ENCODE results near the gene FGF12. TPM values are rescaled to one million over a fixed set of nuclear protein-coding genes. Genes with fewer than 3 reads are reported as not detected.
A peak's percentile ranks its signal among the peaks of the same experiment; 100 is the strongest.

FGF12 gene
- total RNA-seq, 2 experiments from 2014 or later = 0.06 to 1.7 TPM

GRCh38 chr3:192187485-192188051 is 539.8 kb downstream of the FGF12 start:
- Histone ChIP-seq H3K4me1 (ENCODE audit: insufficient read depth, low read length, poor library complexity, severe bottlenecking) (peaks cover 52% of the 10 kb centered on the region), H3K79me2 (ENCODE audit: insufficient read depth, low read depth, low read length) (no peaks in the 10 kb centered on the region), H3K27ac (ENCODE audit: low read depth, low read length, poor library complexity, severe bottlenecking) (no peak overlapping the region), H3K9me2 (ENCODE audit: insufficient read depth, low read length) (no peaks in the 10 kb centered on the region), H2AFZ (ENCODE audit: low read length) (no peak overlapping the region), H3K4me2 (ENCODE audit: low read length) (no peak overlapping the region), H3K4me3 (ENCODE audit: low read depth, low read length, poor library complexity, severe bottlenecking) (no peak overlapping the region), H4K20me1 (ENCODE audit: insufficient read depth, low read length) (no peaks in the 10 kb centered on the region), H3K36me3 (ENCODE audit: insufficient read depth, low read length) (no peaks in the 10 kb centered on the region), H3K9me3 (ENCODE audit: low read length) (0 out of 2 replicates have a peak, but pooled peaks cover 5% of the 10 kb centered on the region)
- ChIA-PET CTCF (ENCODE audit: unreplicated experiment) (interaction anchor here (0.6 kb wide), 1 partner anchor 16 kb away, joined by 3 read pairs; no protein-coding TSS in a partner anchor), POLR2A (interaction anchor here (0.6 to 1.5 kb wide), 12 partner anchors 10 to 190 kb away, joined by 3 to 7 read pairs (median 4); no protein-coding TSS in a partner anchor)
- no peak for DNase-seq (ENCODE audit: low spot score)
- intact Hi-C loops (cut with micrococcal nuclease; ENCODE audit: unreplicated experiment) = loop anchor here (5.0 to 10.0 kb wide), 2 partner anchors 255 to 1083 kb away; no protein-coding TSS in a partner anchor
- no TSS peak for BruUV-seq (replicated peaks)
- TF ChIP-seq EZH2phosphoT487 (IDR thresholded peaks at IDR 0.05; ENCODE audit: borderline replicate concordance, low read depth, low read length) (no peak), CTCF (conservative IDR thresholded peaks at IDR 0.05; ENCODE audit: low read length) (no peak)

- BruUV-seq (replicated peaks) = no TSS peak
- Histone ChIP-seq H4K20me1 (ENCODE audit: insufficient read depth, low read length) (no peaks in the 10 kb centered on the region), H2AFZ (ENCODE audit: low read length) (peak overlapping the region; percentile 66), H3K4me2 (ENCODE audit: low read length) (peak overlapping the region; percentile 23), H3K36me3 (ENCODE audit: insufficient read depth, low read length) (no peaks in the 10 kb centered on the region), H3K9me2 (ENCODE audit: insufficient read depth, low read length) (no peaks in the 10 kb centered on the region), H3K79me2 (ENCODE audit: insufficient read depth, low read depth, low read length) (no peaks in the 10 kb centered on the region), H3K4me1 (ENCODE audit: insufficient read depth, low read length, poor library complexity, severe bottlenecking) (peaks cover 62% of the 10 kb centered on the region), H3K27ac (ENCODE audit: low read depth, low read length, poor library complexity, severe bottlenecking) (peak overlapping the region; percentile 25), H3K9me3 (ENCODE audit: low read length) (0 out of 2 replicates have a peak, but pooled peaks cover 5% of the 10 kb centered on the region), H3K4me3 (ENCODE audit: low read depth, low read length, poor library complexity, severe bottlenecking) (no peak overlapping the region)
- intact Hi-C loops (cut with micrococcal nuclease; ENCODE audit: unreplicated experiment) = loop anchor here (5.0 to 10.0 kb wide), 2 partner anchors 256 to 1082 kb away; no protein-coding TSS in a partner anchor
- ChIA-PET POLR2A (interaction anchor here (0.7 to 1.5 kb wide), 12 partner anchors 9 to 189 kb away, joined by 3 to 7 read pairs (median 4); no protein-coding TSS in a partner anchor), CTCF (ENCODE audit: unreplicated experiment) (no interaction called here)
- TF ChIP-seq CTCF (conservative IDR thresholded peaks at IDR 0.05; ENCODE audit: low read length) = no peak
- no peak for TF ChIP-seq EZH2phosphoT487 (IDR thresholded peaks at IDR 0.05; ENCODE audit: borderline replicate concordance, low read depth, low read length)
- DNase-seq (ENCODE audit: low spot score) = no peak
Observed at GRCh38 chr3:192186498-192186897, 540.8 kb downstream of the FGF12 start.

- H3K4me1 ChIP-seq (ENCODE audit: insufficient read depth, low read length, poor library complexity, severe bottlenecking) = peaks cover 67% of the 10 kb centered on the region
- no peak for DNase-seq (ENCODE audit: low spot score)
- TF ChIP-seq CTCF (conservative IDR thresholded peaks at IDR 0.05; ENCODE audit: low read length) = no peak
- BruUV-seq (replicated peaks) = no TSS peak
- ChIA-PET POLR2A (interaction anchor here (0.6 to 1.5 kb wide), 10 partner anchors 8 to 1300 kb away, joined by 3 to 6 read pairs (median 4); no protein-coding TSS in a partner anchor), CTCF (ENCODE audit: unreplicated experiment) (no interaction called here)
- H3K79me2 ChIP-seq (ENCODE audit: insufficient read depth, low read depth, low read length) = no peaks in the 10 kb centered on the region
- no peaks in the 10 kb centered on the region for H4K20me1 ChIP-seq (ENCODE audit: insufficient read depth, low read length)
- H3K36me3 ChIP-seq (ENCODE audit: insufficient read depth, low read length) = no peaks in the 10 kb centered on the region
- intact Hi-C loops (cut with micrococcal nuclease; ENCODE audit: unreplicated experiment) = loop anchor here (5.0 to 10.0 kb wide), 2 partner anchors 256 to 1081 kb away; no protein-coding TSS in a partner anchor
- H3K27ac ChIP-seq (ENCODE audit: low read depth, low read length, poor library complexity, severe bottlenecking) = no peak overlapping the region
- H3K4me2 ChIP-seq (ENCODE audit: low read length) = peak overlapping the region; percentile 23
- peak overlapping the region; percentile 66; the same call in 1 of the 2 replicates for H2AFZ ChIP-seq (ENCODE audit: low read length)
- H3K4me3 ChIP-seq (ENCODE audit: low read depth, low read length, poor library complexity, severe bottlenecking) = no peak overlapping the region
- no peaks in the 10 kb centered on the region for H3K9me2 ChIP-seq (ENCODE audit: insufficient read depth, low read length)
- 0 out of 2 replicates have a peak, but pooled peaks cover 5% of the 10 kb centered on the region for H3K9me3 ChIP-seq (ENCODE audit: low read length)
Observed at GRCh38 chr3:192186045-192186444, 541.3 kb downstream of the FGF12 start.

All from OCI-LY7 (cell line).